Activated naive CD8-positive, alpha-beta T cell treated with anti-CD3 and anti-CD28 coated beads, Interleukin-2, amount 50 U/mL, for 16 hours (primary cell): ENCODE data around the gene MB.

Experiments used
- DNase-seq: peaks from one replicate; pipeline ENCODE4 v3.0.0-alpha.2; 2020; ENCODE audit warnings: low read depth, low spot score

The MB gene

DNA sequence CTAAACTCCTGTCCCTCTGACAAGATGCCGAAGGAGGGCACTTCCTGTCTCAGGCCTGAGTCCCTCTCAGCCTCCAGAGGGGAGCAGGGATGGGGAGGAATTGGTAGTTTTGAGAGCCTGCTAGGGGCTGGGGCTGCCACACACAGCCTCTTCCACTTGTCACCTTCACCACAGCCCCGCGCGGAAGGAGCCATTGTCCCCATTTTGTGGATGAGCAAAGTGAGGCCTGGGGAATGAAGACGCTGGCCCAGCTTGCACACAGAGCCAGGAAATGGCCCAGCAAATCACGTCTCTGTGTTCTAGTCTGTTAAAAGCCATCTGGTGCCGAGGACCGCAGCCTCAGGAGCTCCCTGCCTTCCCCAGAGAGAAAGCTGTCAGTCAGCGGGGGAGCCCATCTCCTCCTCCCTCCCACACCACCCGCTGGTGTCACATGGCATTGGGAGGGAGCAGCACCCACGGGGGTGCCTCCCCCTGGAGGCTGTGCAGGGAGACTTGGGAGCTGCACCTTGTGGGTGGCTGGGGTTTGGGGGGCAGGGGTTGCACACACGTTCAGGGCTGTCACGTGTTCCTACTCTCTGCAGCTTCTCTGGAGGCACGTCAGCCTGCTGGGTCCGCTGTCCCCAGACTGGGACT is 41.9 kb downstream of the MB start:
- DNase-seq: no peak

- DNase-seq: no peak
Measured at GRCh38 chr22:35572556-35572955, 44.6 kb downstream of the MB start.

DNA sequence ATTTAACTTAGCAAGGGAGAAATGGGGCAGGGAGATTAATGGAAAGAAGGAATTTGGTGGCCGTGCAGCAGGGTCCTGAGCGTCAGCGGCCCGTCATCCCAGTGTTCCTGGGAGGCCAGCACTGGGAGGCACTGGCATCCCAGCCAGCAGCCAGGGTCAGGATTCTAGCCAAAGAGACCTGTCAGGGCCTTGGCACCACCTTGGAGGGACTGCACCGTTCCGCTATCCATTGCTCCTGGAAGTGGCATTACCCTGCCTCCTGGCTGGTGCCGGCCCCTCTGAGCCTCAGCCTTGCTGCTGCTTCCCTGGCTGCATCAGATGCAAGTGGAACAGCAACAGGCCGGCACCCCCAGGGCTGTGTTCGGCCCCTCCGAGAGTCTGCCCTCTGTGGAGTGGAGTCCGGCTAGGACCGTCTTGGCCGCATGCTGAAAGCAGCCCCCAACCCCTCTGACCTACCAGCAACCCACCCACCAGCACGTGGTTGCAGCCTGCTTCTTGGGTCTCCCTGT is 46.4 kb downstream of the MB start:
- no peak for DNase-seq

DNA sequence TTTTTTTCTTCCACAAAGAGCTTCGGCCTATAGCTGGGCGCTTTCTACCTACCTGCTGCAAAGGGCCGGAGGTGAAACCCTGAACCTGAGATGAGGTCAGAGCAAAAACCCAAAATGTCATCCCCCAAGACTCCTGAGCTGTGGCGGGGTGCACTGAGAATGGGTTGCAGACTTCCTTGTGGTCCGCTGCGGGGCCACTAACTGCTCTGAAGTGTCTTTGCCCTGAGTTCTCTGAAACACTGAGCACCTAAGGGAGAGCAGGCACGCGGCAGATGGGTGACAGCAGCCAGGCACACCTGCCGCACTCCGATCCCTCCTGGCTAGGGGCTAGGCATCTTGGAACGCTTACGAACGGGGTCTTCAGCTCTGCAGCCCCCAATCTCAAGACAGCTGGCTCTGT is 47.2 kb downstream of the MB start:
- DNase-seq: no peak

DNA sequence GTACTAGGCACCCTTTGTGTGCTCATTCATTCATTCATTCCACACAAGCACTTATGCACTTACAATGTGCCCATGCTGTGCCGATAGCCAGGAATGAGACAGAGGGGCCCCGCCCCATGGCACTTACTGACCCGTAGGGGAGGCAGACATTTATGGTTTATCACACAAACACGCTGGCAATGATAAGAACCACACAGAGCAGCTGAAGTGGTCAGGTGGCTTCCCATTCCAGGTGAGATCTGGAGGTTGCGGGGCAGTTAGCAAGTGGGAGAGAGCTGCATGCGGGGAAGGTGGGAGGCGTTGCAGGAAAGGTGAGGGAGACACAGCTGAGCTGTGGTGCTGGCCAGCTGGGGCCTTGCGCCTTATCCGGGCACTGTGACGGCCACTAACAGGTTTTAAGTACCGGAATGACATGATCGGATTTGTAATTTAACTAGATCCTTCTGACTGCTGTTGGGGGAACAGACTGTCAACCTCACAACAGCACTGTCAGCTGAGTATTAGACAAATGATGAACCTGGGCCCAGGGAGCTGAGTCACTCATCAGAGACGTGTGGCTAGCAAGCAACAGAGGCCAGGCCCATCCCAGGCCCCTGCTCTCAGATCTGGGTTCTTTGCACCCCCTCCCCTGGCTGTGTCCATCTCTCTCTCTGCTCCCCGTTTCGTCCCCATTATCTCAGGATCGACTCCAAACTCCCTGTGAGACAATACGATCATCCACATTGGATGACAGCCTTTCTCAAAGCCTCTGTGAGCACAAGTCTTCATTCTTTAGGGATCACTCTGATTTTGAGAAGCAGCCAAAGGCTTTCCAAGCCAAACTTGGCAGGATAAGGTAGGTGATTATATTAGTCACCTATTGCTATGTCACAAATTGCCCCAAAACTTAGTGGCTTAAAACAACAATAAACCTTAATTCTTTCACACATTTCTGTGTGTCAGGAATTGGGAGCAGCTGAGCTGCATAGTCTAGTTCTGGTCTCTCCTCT is 48.1 kb downstream of the MB start:
- no peak for DNase-seq

DNA sequence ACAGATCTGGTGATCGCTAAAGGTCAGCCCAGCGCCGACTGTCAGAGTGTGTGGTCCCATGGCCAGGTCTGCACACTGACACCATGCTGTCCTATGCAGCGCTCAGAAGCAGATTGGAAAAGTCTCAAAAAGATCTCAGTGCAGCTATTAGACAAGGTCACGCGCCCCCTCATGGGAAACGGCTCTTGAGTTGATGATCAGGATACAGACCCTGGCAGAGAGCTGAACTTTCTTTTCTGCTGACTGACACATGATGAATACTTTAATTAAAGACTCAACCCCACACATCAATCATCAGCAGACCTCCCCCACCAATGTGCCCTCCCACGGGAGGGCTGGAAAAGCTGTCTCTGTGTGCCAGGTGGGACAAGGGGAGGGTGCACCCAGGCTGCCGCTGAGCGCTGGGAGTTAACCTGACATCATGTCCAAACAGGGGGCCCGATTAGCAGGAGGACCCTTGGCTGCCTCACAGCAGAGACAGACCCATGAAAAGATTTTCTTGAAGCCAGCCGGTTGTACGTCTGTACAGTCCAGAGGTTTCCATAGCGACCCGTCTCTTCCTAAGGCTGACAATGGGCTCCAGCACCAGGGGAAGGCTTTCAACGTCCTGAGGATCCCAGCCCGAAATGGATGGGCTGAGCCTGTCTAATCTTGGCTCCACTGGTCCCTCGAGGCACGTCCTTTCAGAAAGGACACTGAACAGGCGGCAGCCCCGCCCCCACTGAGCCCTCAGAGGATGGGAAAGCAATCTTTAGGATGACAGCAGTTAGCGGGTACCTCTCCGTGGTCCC is 49.6 kb downstream of the MB start:
- DNase-seq: no peak

GRCh38 chr22:35564975-35565867 is 51.9 kb downstream of the MB start:
- DNase-seq: no peak

DNA sequence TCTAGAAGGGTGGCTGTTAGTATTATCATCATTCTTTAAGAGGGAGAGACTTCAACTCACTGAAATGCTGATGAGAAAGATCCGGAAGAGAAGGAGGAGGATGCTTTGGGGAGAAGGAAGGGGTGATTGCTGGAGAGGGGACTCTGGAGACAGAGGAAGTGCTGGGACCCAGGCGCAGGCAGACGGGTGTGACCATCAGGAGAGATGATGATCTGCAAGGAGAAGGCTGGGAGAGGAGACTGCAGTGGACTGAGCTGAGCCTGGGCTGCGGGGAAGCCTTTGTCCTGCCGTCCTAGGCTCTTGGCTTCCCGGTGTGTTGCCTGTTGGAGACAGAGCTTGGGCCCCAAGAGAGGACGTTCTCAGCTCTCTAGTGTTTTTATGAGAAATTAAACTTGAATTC is 53.9 kb downstream of the MB start:
- no peak for DNase-seq

DNA sequence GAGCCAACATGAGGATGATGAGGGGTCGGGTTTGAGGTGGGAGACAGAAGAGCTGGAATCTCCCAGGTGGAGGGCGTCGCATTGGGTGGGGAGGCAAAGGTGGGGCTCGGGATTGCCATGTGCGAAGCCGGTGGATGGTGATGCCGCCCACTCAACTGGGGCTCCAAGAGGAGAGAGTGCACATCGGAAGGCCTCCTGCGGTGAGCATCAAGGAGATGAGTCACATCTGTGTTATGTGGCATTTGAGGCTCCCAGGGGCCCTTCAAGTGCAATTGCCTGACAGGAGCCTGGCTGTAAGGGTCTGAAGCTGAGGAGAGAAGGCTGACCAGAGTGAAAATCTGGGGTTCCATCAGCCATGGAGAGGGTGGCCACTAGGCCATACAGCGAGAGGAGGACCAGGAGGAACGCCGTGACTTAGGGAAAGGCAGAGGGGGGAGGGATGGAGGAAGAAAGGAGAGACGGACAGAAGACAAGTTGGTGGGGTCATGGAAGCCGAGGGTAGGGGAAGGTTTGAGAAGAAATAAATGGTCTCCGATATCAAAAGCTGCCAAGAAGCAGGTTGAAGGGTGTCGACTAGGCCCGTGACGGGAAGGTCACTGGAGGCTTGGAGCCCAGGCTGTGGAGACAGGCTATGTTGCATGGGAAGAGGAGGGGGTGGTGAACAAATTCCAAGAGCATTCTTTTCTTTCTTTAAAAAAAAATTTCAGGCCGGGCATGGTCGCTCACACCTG is 55.2 kb downstream of the MB start:
- no peak for DNase-seq

- no peak for DNase-seq
Measured at GRCh38 chr22:35560824-35561223, 56.3 kb downstream of the MB start.

- no peak for DNase-seq
Measured at GRCh38 chr22:35560366-35560765, 56.8 kb downstream of the MB start.

GRCh38 chr22:35559354-35560005 is 57.6 kb downstream of the MB start:
- no peak for DNase-seq

DNA sequence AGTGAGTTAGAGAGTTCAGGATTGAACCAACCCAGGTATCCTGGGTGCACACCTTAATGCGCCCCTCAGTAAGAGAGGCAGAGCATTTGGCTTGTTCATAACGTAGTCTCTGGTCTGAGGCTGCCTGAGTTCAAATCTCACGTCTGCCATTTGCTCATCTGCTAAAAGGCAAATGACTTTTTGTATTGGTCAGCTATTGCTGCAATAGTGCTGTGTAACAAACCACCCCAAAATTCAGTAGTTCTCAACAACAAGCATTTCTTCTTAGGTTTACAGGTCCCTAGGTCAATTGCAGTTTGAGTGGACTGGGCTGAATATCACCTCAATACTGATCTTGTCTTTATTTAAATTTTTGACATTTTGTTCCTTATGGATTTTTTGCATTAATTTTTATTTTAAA is 58.4 kb downstream of the MB start:
- no peak for DNase-seq

DNA sequence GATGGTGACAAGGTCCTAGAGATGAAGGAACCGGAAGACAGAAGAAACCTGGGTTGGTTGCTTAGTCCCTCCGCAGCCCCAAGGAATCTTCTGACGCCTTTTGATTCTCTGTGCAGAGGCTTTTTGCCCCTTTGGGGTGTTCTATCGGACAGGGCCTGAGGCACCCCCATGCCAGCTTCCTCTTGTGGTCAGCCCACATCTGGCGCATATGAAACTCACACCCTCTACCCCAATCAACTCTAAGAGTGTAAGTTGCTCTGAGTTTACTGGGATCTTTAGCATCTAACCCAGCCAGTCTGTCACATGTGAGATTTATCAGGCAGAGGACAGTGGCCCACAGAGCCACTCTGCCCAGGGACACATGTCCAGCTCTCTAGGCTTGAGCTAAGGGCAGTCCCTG is 59.1 kb downstream of the MB start:
- no peak for DNase-seq
